ENCODE measurements around the gene DES. TPM values are rescaled to one million over a fixed set of nuclear protein-coding genes. Genes with fewer than 3 reads are reported as not detected.
A peak's percentile ranks its signal among the peaks of the same experiment; 100 is the strongest.

Gene DES
- total and polyA plus RNA-seq, 2 of the 13 experiments (the other 11 are each of a cell fraction or from before 2014, with no cell fraction given) = not detected

DNA sequence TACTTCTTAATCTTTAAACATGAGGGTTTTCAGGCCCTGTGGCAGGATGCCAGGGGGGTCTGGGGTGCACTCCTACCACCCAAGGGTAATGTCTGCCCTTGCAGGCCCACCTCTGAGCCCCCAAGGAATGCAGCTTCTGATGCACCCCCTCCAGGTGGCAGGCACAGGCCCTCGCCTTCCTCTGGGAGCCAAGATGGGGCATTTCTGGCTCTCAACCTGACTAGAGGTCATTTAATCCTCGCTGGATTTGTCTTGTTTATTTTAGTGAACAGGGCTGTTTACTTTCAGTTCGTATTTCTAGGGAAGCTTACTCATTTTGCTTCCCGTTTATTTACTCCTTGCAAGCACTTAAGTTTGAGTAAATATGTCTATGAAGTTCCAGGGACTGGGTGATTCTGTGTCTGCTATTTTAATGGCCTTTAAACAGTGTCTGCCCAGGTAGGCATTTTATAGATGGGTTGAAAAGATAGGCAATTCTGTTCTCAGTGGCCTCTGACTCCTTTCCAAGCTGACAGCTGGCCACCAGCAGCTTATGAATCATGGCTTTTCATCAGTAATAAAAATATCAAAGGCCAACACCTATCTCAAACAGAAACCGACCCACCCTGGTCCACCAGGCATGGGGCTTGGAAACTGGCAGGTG, 19.3 kb upstream of the DES start (continued):
- TF ChIP-seq, protein P1, sequence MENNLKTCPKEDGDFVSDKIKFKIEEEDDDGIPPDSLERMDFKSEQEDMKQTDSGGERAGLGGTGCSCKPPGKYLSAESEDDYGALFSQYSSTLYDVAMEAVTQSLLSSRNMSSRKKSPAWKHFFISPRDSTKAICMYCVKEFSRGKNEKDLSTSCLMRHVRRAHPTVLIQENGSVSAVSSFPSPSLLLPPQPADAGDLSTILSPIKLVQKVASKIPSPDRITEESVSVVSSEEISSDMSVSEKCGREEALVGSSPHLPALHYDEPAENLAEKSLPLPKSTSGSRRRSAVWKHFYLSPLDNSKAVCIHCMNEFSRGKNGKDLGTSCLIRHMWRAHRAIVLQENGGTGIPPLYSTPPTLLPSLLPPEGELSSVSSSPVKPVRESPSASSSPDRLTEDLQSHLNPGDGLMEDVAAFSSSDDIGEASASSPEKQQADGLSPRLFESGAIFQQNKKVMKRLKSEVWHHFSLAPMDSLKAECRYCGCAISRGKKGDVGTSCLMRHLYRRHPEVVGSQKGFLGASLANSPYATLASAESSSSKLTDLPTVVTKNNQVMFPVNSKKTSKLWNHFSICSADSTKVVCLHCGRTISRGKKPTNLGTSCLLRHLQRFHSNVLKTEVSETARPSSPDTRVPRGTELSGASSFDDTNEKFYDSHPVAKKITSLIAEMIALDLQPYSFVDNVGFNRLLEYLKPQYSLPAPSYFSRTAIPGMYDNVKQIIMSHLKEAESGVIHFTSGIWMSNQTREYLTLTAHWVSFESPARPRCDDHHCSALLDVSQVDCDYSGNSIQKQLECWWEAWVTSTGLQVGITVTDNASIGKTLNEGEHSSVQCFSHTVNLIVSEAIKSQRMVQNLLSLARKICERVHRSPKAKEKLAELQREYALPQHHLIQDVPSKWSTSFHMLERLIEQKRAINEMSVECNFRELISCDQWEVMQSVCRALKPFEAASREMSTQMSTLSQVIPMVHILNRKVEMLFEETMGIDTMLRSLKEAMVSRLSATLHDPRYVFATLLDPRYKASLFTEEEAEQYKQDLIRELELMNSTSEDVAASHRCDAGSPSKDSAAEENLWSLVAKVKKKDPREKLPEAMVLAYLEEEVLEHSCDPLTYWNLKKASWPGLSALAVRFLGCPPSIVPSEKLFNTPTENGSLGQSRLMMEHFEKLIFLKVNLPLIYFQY (CRISPR knock-in tag; IDR thresholded peaks at IDR 0.05; ENCODE audit: borderline replicate concordance) = no peak
- no peak for TF ChIP-seq MAF1 (CRISPR knock-in tag; IDR thresholded peaks at IDR 0.05; ENCODE audit: borderline replicate concordance)
- TF ChIP-seq NR3C1 (CRISPR knock-in tag; IDR thresholded peaks at IDR 0.05) = no peak
- 0 out of 2 replicates have a peak, but pooled peaks have one; percentile 27 for TF ChIP-seq PHF21A (CRISPR knock-in tag; IDR thresholded peaks at IDR 0.05)
- peak; percentile 97 for TF ChIP-seq HHEX (CRISPR knock-in tag; IDR thresholded peaks at IDR 0.05)
- no peak for TF ChIP-seq SMYD3 (CRISPR knock-in tag; IDR thresholded peaks at IDR 0.05)

DNA sequence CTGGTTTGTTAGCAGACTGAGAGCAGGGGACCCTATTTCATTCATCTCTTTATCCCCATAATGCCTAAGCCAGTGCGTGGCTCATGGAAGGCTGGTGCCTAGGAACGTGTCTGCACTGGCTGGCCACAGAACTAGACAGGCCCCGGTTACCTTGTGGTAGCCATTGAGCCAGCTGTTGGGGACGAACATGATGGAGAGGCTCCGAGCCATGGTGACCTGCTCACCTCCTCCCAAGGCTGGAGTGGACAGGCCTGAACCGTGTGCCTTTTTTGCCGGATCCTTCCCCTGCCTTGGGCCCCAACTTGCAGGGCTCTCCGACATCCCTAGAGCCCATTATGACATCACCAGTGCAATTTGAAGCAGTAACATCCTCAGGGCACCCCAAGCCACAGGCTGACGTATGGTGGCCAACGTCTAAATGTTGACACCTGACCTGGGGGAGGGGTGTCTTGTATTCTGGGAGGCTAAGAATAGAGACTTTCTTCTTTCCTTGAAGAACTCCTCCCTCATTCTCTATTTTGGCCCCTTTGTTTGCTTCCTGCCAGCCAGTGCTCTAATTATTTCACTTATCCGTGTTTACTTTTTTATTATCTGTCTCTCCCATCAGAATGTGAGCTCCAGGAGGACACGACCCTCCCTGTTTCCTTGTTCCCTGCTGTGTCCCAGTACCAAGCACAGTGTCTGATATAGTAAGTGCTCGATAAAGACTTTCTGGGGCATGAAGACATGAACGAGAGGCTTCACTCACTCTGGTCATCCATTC, 18.3 kb upstream of the DES start:
- no peaks in the 10 kb centered on the region for H3K79me2 ChIP-seq (ENCODE audit: insufficient read depth, low read length)
- no peaks in the 10 kb centered on the region for H3K9me3 ChIP-seq (ENCODE audit: low read length)
- H3K4me3 ChIP-seq (replicated peaks in 1 of 3; ENCODE audit: insufficient read depth in 1 of 3, low read depth in 2 of 3, low read length in 3 of 3) = no peak overlapping the region
- no peak overlapping the region for H2AFZ ChIP-seq (ENCODE audit: low read length)
- ATAC-seq = no peak
- no peak for TF ChIP-seq ZNF17 (CRISPR knock-in tag; IDR thresholded peaks at IDR 0.05)
- no peak for TF ChIP-seq SMYD3 (CRISPR knock-in tag; IDR thresholded peaks at IDR 0.05)
- TF ChIP-seq HIVEP1 (CRISPR knock-in tag; IDR thresholded peaks at IDR 0.05) = no peak
- no peak for TF ChIP-seq ZNF296 (CRISPR knock-in tag; conservative IDR thresholded peaks at IDR 0.05)
- no peak for TF ChIP-seq ZBTB8A (CRISPR knock-in tag; IDR thresholded peaks at IDR 0.05; ENCODE audit: borderline replicate concordance, low read depth)
- TF ChIP-seq CREB1 (IDR thresholded peaks at IDR 0.05) = peak; percentile 44
- TF ChIP-seq CREB1 (CRISPR knock-in tag; IDR thresholded peaks at IDR 0.05) = no peak
- 0 out of 2 replicates have a peak, but pooled peaks have one; percentile 23 for TF ChIP-seq ZNF253 (CRISPR knock-in tag; IDR thresholded peaks at IDR 0.05; ENCODE audit: borderline replicate concordance)
- no peak for TF ChIP-seq SALL1 (CRISPR knock-in tag; IDR thresholded peaks at IDR 0.05)
- no peak for TF ChIP-seq SIN3A (IDR thresholded peaks at IDR 0.05; ENCODE audit: borderline replicate concordance, low read depth, low read length)
- H4K20me1 ChIP-seq (ENCODE audit: insufficient read depth, low read length) = no peaks in the 10 kb centered on the region
- peaks cover 0 to 31% of the 10 kb centered on the region in 2 experiments; a peak in 4 of 5 replicates for H3K27me3 ChIP-seq (ENCODE audit: control insufficient read depth in 1 of 2, insufficient read depth in 2 of 2, low read length in 2 of 2)
- WGBS (ENCODE audit: low lambda C conversion rate) = 26% methylated on average over 12 of the region's 14 CpGs
- no peak overlapping the region for H3K9ac ChIP-seq (ENCODE audit: insufficient read depth, low read depth, low read length)
- ChIA-PET CTCF (ENCODE audit: low intra/inter-chr PET ratio, low total read pairs) (no interaction called here), POLR2A (no interaction called here)
- no peaks in the 10 kb centered on the region for H3K36me3 ChIP-seq (replicated peaks in 1 of 2; ENCODE audit: control insufficient read depth in 1 of 2, insufficient read depth in 2 of 2, low read length in 2 of 2)
- intact Hi-C loops (cut with micrococcal nuclease; ENCODE audit: unreplicated experiment) = no loop called here
- BruUV-seq (replicated peaks) = no TSS peak
- no peak overlapping the region for H3K27ac ChIP-seq (ENCODE audit: extremely low read length, insufficient read depth, low read length)
- no peak for FAIRE-seq
- H3K4me1 ChIP-seq (ENCODE audit: insufficient read depth, low read length) = peaks cover 33% of the 10 kb centered on the region
- DNase-seq (ENCODE audit: low spot score) = no peak
- no peak overlapping the region for H3K4me2 ChIP-seq (ENCODE audit: low read depth, low read length)
- in situ Hi-C loops (cut with HindIII; ENCODE audit: extremely low pct_ligation_motif_present, low pct_unique_long_range_greater_than_20kb) = loop anchor here (5.0 kb wide), 1 partner anchor 132 kb away; no protein-coding TSS in a partner anchor

Measured in HepG2 (cell line).